Measurements from ENCODE around the gene MEPE.

GRCh38 chr4:87886083-87886482 is 53.3 kb downstream of the MEPE start:
- TF ChIP-seq EP300 (IDR thresholded peaks at IDR 0.05) (no peak), POLR2AphosphoS5 (IDR thresholded peaks at IDR 0.05) (no peak), CTCF (IDR thresholded peaks at IDR 0.05) (no peak), POLR2A (IDR thresholded peaks at IDR 0.05) (no peak)
